ENCODE results near the gene DTX1. TPM values are rescaled to one million over a fixed set of nuclear protein-coding genes. Genes with fewer than 3 reads are reported as not detected.

DTX1 gene
- total RNA-seq, 4 donors from 2014 or later: 3.1 to 33.8 (median 5.3) TPM

GRCh38 chr12:113104953-113105510 is 48.5 kb downstream of the DTX1 start:
- H3K4me1 ChIP-seq: peaks cover 0 to 8% (median 0%) of the 10 kb centered on the region in 4 donors
- TF ChIP-seq CTCF (IDR thresholded peaks at IDR 0.05) (no peak), POLR2A (IDR thresholded peaks at IDR 0.05) (no peak)
- no peak overlapping the region for H3K4me3 ChIP-seq
- no peak for DNase-seq
- no peaks in the 10 kb centered on the region for H3K27me3 ChIP-seq
- H3K9me3 ChIP-seq: no peaks in the 10 kb centered on the region
- H3K36me3 ChIP-seq: no peaks in the 10 kb centered on the region
- no peak overlapping the region for H3K27ac ChIP-seq

GRCh38 chr12:113105606-113106271 is 49.2 kb downstream of the DTX1 start:
- Histone ChIP-seq H3K4me1 (peaks cover 0 to 8% (median 0%) of the 10 kb centered on the region in 4 donors), H3K36me3 (no peaks in the 10 kb centered on the region), H3K4me3 (no peak overlapping the region), H3K27ac (no peak overlapping the region), H3K27me3 (no peaks in the 10 kb centered on the region), H3K9me3 (no peaks in the 10 kb centered on the region)
- no peak for TF ChIP-seq POLR2A (IDR thresholded peaks at IDR 0.05)
- TF ChIP-seq CTCF (IDR thresholded peaks at IDR 0.05): no peak
- DNase-seq: no peak

- no peak for DNase-seq
- Histone ChIP-seq H3K27ac (no peak overlapping the region), H3K4me3 (no peak overlapping the region), H3K36me3 (no peaks in the 10 kb centered on the region), H3K4me1 (peaks cover 0 to 8% (median 0%) of the 10 kb centered on the region in 4 donors), H3K9me3 (no peaks in the 10 kb centered on the region), H3K27me3 (no peaks in the 10 kb centered on the region)
- TF ChIP-seq POLR2A (IDR thresholded peaks at IDR 0.05) (no peak), CTCF (IDR thresholded peaks at IDR 0.05) (no peak)
These were observed 49.8 kb downstream of the DTX1 start for GRCh38 chr12:113106361-113106760.

- no peaks in the 10 kb centered on the region for H3K9me3 ChIP-seq
- H3K27me3 ChIP-seq: no peaks in the 10 kb centered on the region
- no peak overlapping the region for H3K27ac ChIP-seq
- TF ChIP-seq POLR2A (IDR thresholded peaks at IDR 0.05) (no peak), CTCF (IDR thresholded peaks at IDR 0.05) (no peak)
- H3K36me3 ChIP-seq: no peaks in the 10 kb centered on the region
- H3K4me1 ChIP-seq: peaks cover 0 to 8% (median 0%) of the 10 kb centered on the region in 4 donors
- DNase-seq: no peak
- H3K4me3 ChIP-seq: no peak overlapping the region
These were observed 51.8 kb downstream of the DTX1 start for GRCh38 chr12:113108308-113108707.

- no peaks in the 10 kb centered on the region for H3K9me3 ChIP-seq
- no peaks in the 10 kb centered on the region for H3K27me3 ChIP-seq
- DNase-seq: no peak
- no peak overlapping the region for H3K4me3 ChIP-seq
- no peaks in the 10 kb centered on the region for H3K4me1 ChIP-seq
- H3K27ac ChIP-seq: no peak overlapping the region
- TF ChIP-seq POLR2A (IDR thresholded peaks at IDR 0.05): no peak
- TF ChIP-seq CTCF (IDR thresholded peaks at IDR 0.05): no peak
- H3K36me3 ChIP-seq: no peaks in the 10 kb centered on the region
These were observed 52.8 kb downstream of the DTX1 start for GRCh38 chr12:113109360-113109759.
